Keratinocyte (primary cell): ENCODE measurements around the gene GSAP.

Experiments used
- EZH2 ChIP-seq: IDR thresholded peaks from one replicate; pipeline ENCODE4 v1.6.1; 2012; ENCODE audit warnings: inconsistent platforms, mild to moderate bottlenecking, low read length, moderate library complexity
- TF ChIP-seq, protein P1 (sequence below), 3 experiments: IDR thresholded peaks in 1 of 3; conservative IDR thresholded peaks in 1 of 3; optimal IDR thresholded peaks in 1 of 3; 2 replicates in 2 of 3; 3 replicates in 1 of 3; pipeline versions ENCODE3 to v1.5.1; 2011; ENCODE audit warnings: low read length in 3 of 3, mild to moderate bottlenecking in 3 of 3, moderate library complexity in 2 of 3, control low read depth in 1 of 3, inconsistent platforms in 1 of 3; ENCODE audit not compliant: insufficient read depth in 2 of 3; ENCODE audit errors: extremely low read depth in 1 of 3

DNA sequence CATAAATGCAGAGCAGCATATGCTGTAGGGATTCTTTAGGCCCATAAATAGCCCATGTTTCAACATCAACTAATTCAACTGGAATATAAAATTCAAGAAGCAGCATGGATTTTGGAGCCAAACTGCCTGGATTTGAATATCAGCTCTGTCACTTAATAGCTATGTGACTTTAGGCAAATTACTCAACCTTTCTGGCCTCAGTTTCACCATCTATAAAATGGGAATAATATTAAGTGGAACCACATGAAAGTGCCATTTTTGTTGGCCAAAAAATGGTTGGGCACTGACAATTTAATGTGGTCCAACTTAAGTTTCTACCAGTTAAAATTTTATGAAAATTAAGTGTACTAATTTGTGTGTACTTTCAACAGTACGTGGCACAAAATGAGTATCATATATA is 98.1 kb downstream of the GSAP start:
- TF ChIP-seq, protein P1, sequence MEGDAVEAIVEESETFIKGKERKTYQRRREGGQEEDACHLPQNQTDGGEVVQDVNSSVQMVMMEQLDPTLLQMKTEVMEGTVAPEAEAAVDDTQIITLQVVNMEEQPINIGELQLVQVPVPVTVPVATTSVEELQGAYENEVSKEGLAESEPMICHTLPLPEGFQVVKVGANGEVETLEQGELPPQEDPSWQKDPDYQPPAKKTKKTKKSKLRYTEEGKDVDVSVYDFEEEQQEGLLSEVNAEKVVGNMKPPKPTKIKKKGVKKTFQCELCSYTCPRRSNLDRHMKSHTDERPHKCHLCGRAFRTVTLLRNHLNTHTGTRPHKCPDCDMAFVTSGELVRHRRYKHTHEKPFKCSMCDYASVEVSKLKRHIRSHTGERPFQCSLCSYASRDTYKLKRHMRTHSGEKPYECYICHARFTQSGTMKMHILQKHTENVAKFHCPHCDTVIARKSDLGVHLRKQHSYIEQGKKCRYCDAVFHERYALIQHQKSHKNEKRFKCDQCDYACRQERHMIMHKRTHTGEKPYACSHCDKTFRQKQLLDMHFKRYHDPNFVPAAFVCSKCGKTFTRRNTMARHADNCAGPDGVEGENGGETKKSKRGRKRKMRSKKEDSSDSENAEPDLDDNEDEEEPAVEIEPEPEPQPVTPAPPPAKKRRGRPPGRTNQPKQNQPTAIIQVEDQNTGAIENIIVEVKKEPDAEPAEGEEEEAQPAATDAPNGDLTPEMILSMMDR (optimal IDR thresholded peaks at IDR 0.05 in 1 of 3, IDR thresholded peaks at IDR 0.05 in 1 of 3, conservative IDR thresholded peaks at IDR 0.05 in 1 of 3; ENCODE audit: extremely low read depth in 1 of 3, insufficient read depth in 2 of 3, low read length in 3 of 3): no peak
- TF ChIP-seq EZH2: no peak
